GM15510 (cell line): ENCODE data around the gene PARD3.

Source experiments
- POLR2A ChIP-seq: IDR thresholded peaks from 3 replicates; pipeline ENCODE4 v1.6.1; 2011; ENCODE audit warnings: borderline replicate concordance; ENCODE audit not compliant: insufficient read length; ENCODE audit errors: extremely low read depth

The PARD3 gene

GRCh38 chr10:34655286-34656170 is 159.6 kb downstream of the PARD3 start:
- no peak for TF ChIP-seq POLR2A

GRCh38 chr10:34654211-34654610 is 160.9 kb downstream of the PARD3 start:
- TF ChIP-seq POLR2A: no peak

- no peak for TF ChIP-seq POLR2A
Measured at GRCh38 chr10:34653530-34653929, 161.6 kb downstream of the PARD3 start.

GRCh38 chr10:34651416-34652195 is 163.5 kb downstream of the PARD3 start:
- no peak for TF ChIP-seq POLR2A

GRCh38 chr10:34650156-34650555 is 164.9 kb downstream of the PARD3 start:
- no peak for TF ChIP-seq POLR2A

GRCh38 chr10:34649385-34649784 is 165.7 kb downstream of the PARD3 start:
- no peak for TF ChIP-seq POLR2A

GRCh38 chr10:34648919-34649318 is 166.2 kb downstream of the PARD3 start:
- no peak for TF ChIP-seq POLR2A

- no peak for TF ChIP-seq POLR2A
Measured at GRCh38 chr10:34647875-34648865, 166.9 kb downstream of the PARD3 start.

GRCh38 chr10:34647160-34647559 is 167.9 kb downstream of the PARD3 start:
- TF ChIP-seq POLR2A: no peak

GRCh38 chr10:34646331-34646730 is 168.8 kb downstream of the PARD3 start:
- TF ChIP-seq POLR2A: no peak

GRCh38 chr10:34644224-34644623 is 170.9 kb downstream of the PARD3 start:
- no peak for TF ChIP-seq POLR2A

GRCh38 chr10:34643620-34644019 is 171.5 kb downstream of the PARD3 start:
- no peak for TF ChIP-seq POLR2A

GRCh38 chr10:34641913-34642558 is 173.1 kb downstream of the PARD3 start:
- TF ChIP-seq POLR2A: no peak

- TF ChIP-seq POLR2A: no peak
Measured at GRCh38 chr10:34641147-34641912, 173.8 kb downstream of the PARD3 start.

- TF ChIP-seq POLR2A: no peak
Measured at GRCh38 chr10:34638406-34639054, 176.6 kb downstream of the PARD3 start.
